B cell (primary cell): ENCODE measurements around the gene CDH7. TPM values are rescaled to one million over a fixed set of nuclear protein-coding genes. Genes with fewer than 3 reads are reported as not detected.

Experiments
- ATAC-seq: fragments of 200-7000 bp; cut with Tn5 transposase; one replicate; pipeline ENCODE4 v1.10.0; 2021; ENCODE audit warnings: low read depth, mild to moderate bottlenecking, moderate number of reproducible peaks, moderate library complexity
- CTCF ChIA-PET: fragments of 350-600 bp; sonication (Branson Sonifier 250); formaldehyde crosslinking; loops from one replicate; lab custom pipeline; 2021; ENCODE audit warnings: antibody characterized with exemption, inconsistent platforms; lab: Charles Lee
- POLR2A ChIA-PET: fragments of 350-600 bp; sonication (Branson Sonifier 250); formaldehyde crosslinking; loops from one replicate; lab custom pipeline; 2021; ENCODE audit warnings: antibody characterized with exemption; lab: Charles Lee
- DNase-seq: peaks from one replicate; pipeline ENCODE4 v3.0.0; 2013
- H2AFZ ChIP-seq: 2 replicates; pipeline ENCODE4 v1.6.1; 2012; ENCODE audit warnings: mild to moderate bottlenecking, low read depth, low read length; ENCODE audit not compliant: insufficient read depth, poor library complexity, severe bottlenecking
- H3K27ac ChIP-seq, 2 donors: 1 replicate in 1 of 2; 2 replicates in 1 of 2; pipeline ENCODE4 v1.5.1; 2012 to 2013; ENCODE audit warnings: low read length in 2 of 2, mild to moderate bottlenecking in 2 of 2, moderate library complexity in 1 of 2
- H3K27me3 ChIP-seq, 4 experiments: fragments of 200-600 bp in 1 of 4; sonication (generic) in 1 of 4; replicated peaks in 1 of 4; 1 replicate in 2 of 4; 2 replicates in 2 of 4; pipeline versions ENCODE4 v1.6.1 to v1.7.0; 2013 to 2016; ENCODE audit warnings: low read length in 3 of 4, mild to moderate bottlenecking in 2 of 4, mixed read lengths in 1 of 4, moderate library complexity in 1 of 4; ENCODE audit not compliant: insufficient read depth in 4 of 4, control insufficient read depth in 3 of 4; ENCODE audit errors: control extremely low read depth in 1 of 4
- H3K36me3 ChIP-seq, 2 experiments: replicated peaks in 1 of 2; 1 replicate in 1 of 2; 2 replicates in 1 of 2; pipeline versions ENCODE4 v1.6.1 to v1.7.1; 2013; ENCODE audit warnings: low read length in 1 of 2; ENCODE audit not compliant: insufficient read depth in 2 of 2, control insufficient read depth in 1 of 2; ENCODE audit errors: control extremely low read depth in 1 of 2, extremely low read depth in 1 of 2
- H3K4me1 ChIP-seq, 2 donors: fragments of 200-600 bp in 1 of 2; sonication (generic) in 1 of 2; 1 replicate in 1 of 2; 2 replicates in 1 of 2; pipeline versions ENCODE4 v1.5.1 to v1.6.1; 2013 to 2017; ENCODE audit warnings: low read length in 2 of 2; ENCODE audit not compliant: control insufficient read depth in 2 of 2, insufficient read depth in 2 of 2
- H3K4me2 ChIP-seq: replicated peaks from 2 replicates; pipeline ENCODE3; 2012; ENCODE audit warnings: mild to moderate bottlenecking, low read depth, low read length; ENCODE audit not compliant: poor library complexity, severe bottlenecking
- H3K4me3 ChIP-seq, 5 experiments: fragments of 200-600 bp in 1 of 5; sonication (generic) in 1 of 5; 1 replicate in 3 of 5; 2 replicates in 2 of 5; pipeline versions ENCODE4 v1.5.1 to v1.7.0; 2011 to 2016; ENCODE audit warnings: low read length in 4 of 5, mild to moderate bottlenecking in 4 of 5, low read depth in 2 of 5, control low read depth in 1 of 5, moderate library complexity in 1 of 5; ENCODE audit not compliant: insufficient read depth in 1 of 5; ENCODE audit errors: control extremely low read depth in 1 of 5, extremely low read depth in 1 of 5
- H3K79me2 ChIP-seq: fragments of 200-600 bp; sonication (generic); one replicate; pipeline ENCODE4 v1.6.0; 2016; ENCODE audit warnings: low read length; ENCODE audit not compliant: control insufficient read depth, insufficient read depth
- H3K9ac ChIP-seq: fragments of 200-600 bp; sonication (generic); 2 replicates; pipeline ENCODE4 v1.6.1; 2017; ENCODE audit warnings: mild to moderate bottlenecking, low read length, moderate library complexity
- H3K9me3 ChIP-seq, 3 donors: one replicate each; pipeline versions ENCODE4 v1.6.1 to v1.7.1; 2013; ENCODE audit warnings: low read length in 2 of 3; ENCODE audit not compliant: control insufficient read depth in 2 of 3, insufficient read depth in 1 of 3; ENCODE audit errors: control extremely low read depth in 1 of 3
- H4K20me1 ChIP-seq: 2 replicates; pipeline ENCODE4 v1.6.0; 2012; ENCODE audit warnings: mild to moderate bottlenecking, low read length; ENCODE audit not compliant: insufficient read depth, control insufficient read depth, poor library complexity, severe bottlenecking
- H3K27ac Mint-ChIP-seq: one replicate; pipeline ENCODE4 v1.8.0; 2021; ENCODE audit warnings: mixed read lengths
- H3K27me3 Mint-ChIP-seq: one replicate; pipeline ENCODE4 v1.8.0; 2021; ENCODE audit warnings: mixed read lengths
- H3K4me1 Mint-ChIP-seq: one replicate; pipeline ENCODE4 v1.8.0; 2021; ENCODE audit warnings: mixed read lengths
- H3K4me3 Mint-ChIP-seq: one replicate; pipeline ENCODE4 v1.8.0; 2021; ENCODE audit warnings: mixed read lengths
- H3K9me3 Mint-ChIP-seq: one replicate; pipeline ENCODE4 v1.8.0; 2022; ENCODE audit warnings: mixed read lengths; ENCODE audit not compliant: insufficient read depth
- CTCF ChIP-seq: fragments of 200-600 bp; IDR thresholded peaks from one replicate; pipeline ENCODE4 v1.8.0; 2022; ENCODE audit warnings: antibody characterized with exemption, mild to moderate bottlenecking
- EZH2 ChIP-seq: IDR thresholded peaks from 2 replicates; pipeline ENCODE4 v1.6.1; 2012; ENCODE audit warnings: borderline replicate concordance, low read depth, mild to moderate bottlenecking, moderate library complexity, low read length; ENCODE audit not compliant: insufficient read depth, poor library complexity, severe bottlenecking
- WGBS: methylation state at CpG from one replicate; pipeline ENCODE4 v1.1.5; 2013; ENCODE audit warnings: missing lambda C conversion rate; ENCODE audit not compliant: insufficient coverage; 5-methylcytosine and 5-hydroxymethylcytosine counted together
- intact Hi-C: fragments of 100-400 bp; cut with micrococcal nuclease; formaldehyde crosslinking; loops from one replicate; pipeline ENCODE4 v1.10.0; 2022
- polyA plus RNA-seq: library from polyadenylated mRNA; depleted of rRNA; stranded (reverse); fragments of >200 nt; gene quantifications from 2 replicates; pipeline ENCODE4 v1.2.3, GENCODE V29; 2012
- total RNA-seq, 2 donors: library from RNA; stranded (reverse); fragments of 120-200 nt in 1 of 2; gene quantifications; 1 replicate in 1 of 2; 2 replicates in 1 of 2; pipeline versions ENCODE4 v1.2.3 to v1.2.4, GENCODE V29; 2013 to 2022

The CDH7 gene
- total and polyA plus RNA-seq, 2 donors (not counting 1 experiment from before 2014, with no cell fraction given): not detected

DNA sequence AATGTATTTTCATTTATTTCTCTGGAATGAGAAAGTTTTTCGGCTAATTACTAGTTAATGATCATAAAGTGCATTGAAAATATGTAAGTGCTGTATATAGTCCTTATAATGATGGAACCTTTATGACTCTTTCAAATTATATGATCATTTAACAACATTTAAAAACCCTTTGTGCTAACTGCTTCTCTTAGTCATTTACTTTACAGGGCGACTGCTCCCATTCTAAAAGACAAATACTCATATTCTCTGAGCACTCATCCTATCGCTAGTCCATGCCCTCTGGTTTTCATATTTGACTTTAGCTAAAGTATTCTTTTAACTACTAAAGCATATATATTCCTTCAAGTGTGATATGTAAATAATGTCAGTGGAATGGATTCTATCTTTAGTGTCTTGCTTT, 168.2 kb downstream of the CDH7 start:
- Mint-ChIP-seq H3K9me3 (no peaks in the 10 kb centered on the region), H3K27me3 (no peaks in the 10 kb centered on the region), H3K4me3 (no peak overlapping the region), H3K4me1 (no peaks in the 10 kb centered on the region), H3K27ac (no peak overlapping the region)
- no peak overlapping the region for H3K9ac ChIP-seq
- POLR2A ChIA-PET: no interaction called here
- H4K20me1 ChIP-seq: no peaks in the 10 kb centered on the region
- CTCF ChIA-PET: no interaction called here
- no peak for ATAC-seq
- no peaks in the 10 kb centered on the region for H3K27me3 ChIP-seq
- H3K9me3 ChIP-seq: no peaks in the 10 kb centered on the region
- H3K4me1 ChIP-seq: no peaks in the 10 kb centered on the region
- H3K36me3 ChIP-seq: no peaks in the 10 kb centered on the region
- no peak overlapping the region for H3K4me2 ChIP-seq
- H3K27ac ChIP-seq: no peak overlapping the region
- intact Hi-C loops: no loop called here
- no peak overlapping the region for H2AFZ ChIP-seq
- WGBS: no CpG with 5 or more reads among the region's 3 CpGs
- H3K79me2 ChIP-seq: no peaks in the 10 kb centered on the region
- no peak for DNase-seq
- no peak overlapping the region for H3K4me3 ChIP-seq
- no peak for TF ChIP-seq CTCF
- no peak for TF ChIP-seq EZH2

GRCh38 chr18:65919663-65920062, 168.9 kb downstream of the CDH7 start:
- H3K9me3 Mint-ChIP-seq: no peaks in the 10 kb centered on the region
- TF ChIP-seq CTCF (no peak), EZH2 (no peak)
- H3K27me3 ChIP-seq: no peaks in the 10 kb centered on the region
- intact Hi-C loops: no loop called here
- no peaks in the 10 kb centered on the region for H3K27me3 Mint-ChIP-seq
- whole genome bisulfite sequencing: no CpG with 5 or more reads among the region's 3 CpGs
- H3K4me2 ChIP-seq: no peak overlapping the region
- H2AFZ ChIP-seq: no peak overlapping the region
- no peaks in the 10 kb centered on the region for H4K20me1 ChIP-seq
- H3K27ac ChIP-seq: no peak overlapping the region
- H3K4me1 ChIP-seq: no peaks in the 10 kb centered on the region
- no peaks in the 10 kb centered on the region for H3K79me2 ChIP-seq
- ChIA-PET CTCF (no interaction called here), POLR2A (no interaction called here)
- no peaks in the 10 kb centered on the region for H3K9me3 ChIP-seq
- H3K36me3 ChIP-seq: no peaks in the 10 kb centered on the region
- H3K27ac Mint-ChIP-seq: no peak overlapping the region
- no peak for DNase-seq
- H3K9ac ChIP-seq: no peak overlapping the region
- no peak overlapping the region for H3K4me3 ChIP-seq
- no peak for ATAC-seq
- no peak overlapping the region for H3K4me3 Mint-ChIP-seq
- no peaks in the 10 kb centered on the region for H3K4me1 Mint-ChIP-seq
